ENCODE measurements around the gene BCOR. TPM values are rescaled to one million over a fixed set of nuclear protein-coding genes. Genes with fewer than 3 reads are reported as not detected.
A peak's percentile ranks its signal among the peaks of the same experiment; 100 is the strongest.

Gene BCOR
- total RNA-seq, 2 experiments from 2014 or later, result 26.1 to 26.3 TPM

DNA sequence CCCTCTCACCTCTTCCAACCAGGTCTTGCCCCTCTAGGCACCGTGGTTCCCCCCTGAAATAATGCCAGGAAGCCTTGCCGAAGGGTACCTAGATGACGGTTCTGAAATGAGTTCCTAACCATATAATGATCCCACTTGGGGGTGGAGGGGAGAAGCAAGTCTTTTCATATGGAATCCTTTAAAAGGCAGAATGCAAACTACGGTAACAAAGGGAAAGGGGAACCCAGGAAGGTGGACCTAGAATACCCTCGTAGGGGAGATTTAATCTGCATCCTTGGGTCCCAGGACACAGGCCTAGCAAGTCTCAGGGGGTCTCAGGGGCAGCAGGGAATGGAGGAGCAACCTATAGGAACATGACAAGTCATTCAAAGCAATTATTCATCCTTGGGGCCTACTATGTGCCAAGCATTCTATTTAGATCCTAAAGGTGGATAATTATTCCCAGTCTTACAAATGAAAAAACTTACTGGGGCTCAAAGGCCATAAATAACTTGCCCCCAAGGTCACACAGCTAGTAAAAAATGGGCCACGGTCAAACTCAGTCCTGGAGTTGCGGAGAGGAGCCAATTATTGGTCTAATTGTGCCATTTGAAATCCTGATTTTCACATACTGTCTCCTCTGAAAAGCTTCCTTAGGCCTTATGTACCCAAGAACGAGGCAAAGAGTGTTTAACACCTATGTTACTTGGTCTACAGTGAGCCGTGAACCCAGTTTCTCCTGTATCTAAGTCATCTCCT is 8.8 kb downstream of the BCOR start:
- H3K4me1 Mint-ChIP-seq (ENCODE audit: low read depth), result peaks cover 75% of the 10 kb centered on the region
- POLR2A ChIA-PET, result interaction anchor here (0.8 to 4.8 kb wide), 4 partner anchors 9 to 235 kb away, joined by 3 to 25 read pairs (median 4); partner anchors contain the start of gene BCOR
- intact Hi-C loops (cut with DNase I, micrococcal nuclease), result loop anchor here (5.0 to 10.0 kb wide), 2 partner anchors 77 to 84 kb away; no protein-coding TSS in a partner anchor
- no peaks in the 10 kb centered on the region for H3K27me3 ChIP-seq (ENCODE audit: control insufficient read depth in 1 of 2, insufficient read depth in 2 of 2, low read length in 2 of 2)
- CTCF ChIA-PET, result interaction anchor here (1.4 kb wide), 1 partner anchor 358 kb away, joined by 3 read pairs; no protein-coding TSS in a partner anchor
- no peaks in the 10 kb centered on the region for H3K36me3 ChIP-seq (ENCODE audit: insufficient read depth, low read length)
- H3K27ac Mint-ChIP-seq, result peak overlapping the region; percentile 19
- H3K9me3 Mint-ChIP-seq, result no peaks in the 10 kb centered on the region
- peaks cover 4% of the 10 kb centered on the region for H3K36me3 Mint-ChIP-seq (ENCODE audit: low read depth)
- DNase-seq (no peak), ATAC-seq (ENCODE audit: poor library complexity) (no peak)
- H3K27ac ChIP-seq (ENCODE audit: low read depth in 1 of 2, low read length in 2 of 2), result no peak overlapping the region
- TF ChIP-seq, protein P1, sequence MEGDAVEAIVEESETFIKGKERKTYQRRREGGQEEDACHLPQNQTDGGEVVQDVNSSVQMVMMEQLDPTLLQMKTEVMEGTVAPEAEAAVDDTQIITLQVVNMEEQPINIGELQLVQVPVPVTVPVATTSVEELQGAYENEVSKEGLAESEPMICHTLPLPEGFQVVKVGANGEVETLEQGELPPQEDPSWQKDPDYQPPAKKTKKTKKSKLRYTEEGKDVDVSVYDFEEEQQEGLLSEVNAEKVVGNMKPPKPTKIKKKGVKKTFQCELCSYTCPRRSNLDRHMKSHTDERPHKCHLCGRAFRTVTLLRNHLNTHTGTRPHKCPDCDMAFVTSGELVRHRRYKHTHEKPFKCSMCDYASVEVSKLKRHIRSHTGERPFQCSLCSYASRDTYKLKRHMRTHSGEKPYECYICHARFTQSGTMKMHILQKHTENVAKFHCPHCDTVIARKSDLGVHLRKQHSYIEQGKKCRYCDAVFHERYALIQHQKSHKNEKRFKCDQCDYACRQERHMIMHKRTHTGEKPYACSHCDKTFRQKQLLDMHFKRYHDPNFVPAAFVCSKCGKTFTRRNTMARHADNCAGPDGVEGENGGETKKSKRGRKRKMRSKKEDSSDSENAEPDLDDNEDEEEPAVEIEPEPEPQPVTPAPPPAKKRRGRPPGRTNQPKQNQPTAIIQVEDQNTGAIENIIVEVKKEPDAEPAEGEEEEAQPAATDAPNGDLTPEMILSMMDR (IDR thresholded peaks at IDR 0.05), result no peak
- H3K27me3 Mint-ChIP-seq, result no peaks in the 10 kb centered on the region
- no peak overlapping the region for H3K4me3 ChIP-seq (ENCODE audit: low read length)
- H3K4me1 ChIP-seq (ENCODE audit: insufficient read depth, low read length), result peaks cover 87% of the 10 kb centered on the region
- H3K9me3 ChIP-seq (ENCODE audit: control insufficient read depth in 1 of 2, insufficient read depth in 1 of 2, low read length in 2 of 2), result no peaks in the 10 kb centered on the region
- H3K4me3 Mint-ChIP-seq, result peak overlapping the region; percentile 78

DNA sequence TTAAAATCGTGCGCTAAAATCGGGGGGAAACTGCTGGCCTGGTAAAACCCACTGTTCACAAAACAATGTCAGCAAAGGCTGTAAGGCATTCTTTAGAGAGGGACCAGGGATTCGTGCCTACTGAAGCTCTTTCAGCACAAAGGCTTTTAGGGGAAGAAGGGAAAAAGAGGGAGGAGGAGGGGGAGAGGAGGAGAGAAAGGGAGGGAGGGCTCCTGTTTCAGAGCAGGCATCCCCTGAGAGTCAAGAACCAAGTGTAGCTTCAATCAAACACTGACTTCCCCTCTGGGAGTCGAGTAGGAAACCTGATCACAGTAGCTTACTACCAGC is 9.5 kb downstream of the BCOR start:
- Histone ChIP-seq H3K4me1 (ENCODE audit: insufficient read depth, low read length) (peaks cover 86% of the 10 kb centered on the region), H3K27me3 (ENCODE audit: control insufficient read depth in 1 of 2, insufficient read depth in 2 of 2, low read length in 2 of 2) (no peaks in the 10 kb centered on the region), H3K36me3 (ENCODE audit: insufficient read depth, low read length) (no peaks in the 10 kb centered on the region), H3K4me3 (ENCODE audit: low read length) (no peak overlapping the region), H3K27ac (ENCODE audit: low read depth in 1 of 2, low read length in 2 of 2) (no peak overlapping the region), H3K9me3 (ENCODE audit: control insufficient read depth in 1 of 2, insufficient read depth in 1 of 2, low read length in 2 of 2) (no peaks in the 10 kb centered on the region)
- peaks cover 69% of the 10 kb centered on the region for H3K4me1 Mint-ChIP-seq (ENCODE audit: low read depth)
- intact Hi-C loops (cut with DNase I, micrococcal nuclease), result loop anchor here (5.0 to 10.0 kb wide), 2 partner anchors 76 to 83 kb away; no protein-coding TSS in a partner anchor
- no peak overlapping the region for H3K27ac Mint-ChIP-seq
- peaks cover 4% of the 10 kb centered on the region for H3K36me3 Mint-ChIP-seq (ENCODE audit: low read depth)
- H3K27me3 Mint-ChIP-seq, result no peaks in the 10 kb centered on the region
- H3K4me3 Mint-ChIP-seq, result peak overlapping the region; percentile 56
- ChIA-PET POLR2A (interaction anchor here (0.8 to 4.8 kb wide), 2 partner anchors 10 to 13 kb away, joined by 3 to 25 read pairs; partner anchors contain the start of gene BCOR), CTCF (no interaction called here)
- ATAC-seq (ENCODE audit: poor library complexity) (no peak), DNase-seq (no peak)
- no peaks in the 10 kb centered on the region for H3K9me3 Mint-ChIP-seq
- TF ChIP-seq, protein P1 (IDR thresholded peaks at IDR 0.05), result no peak

DNA sequence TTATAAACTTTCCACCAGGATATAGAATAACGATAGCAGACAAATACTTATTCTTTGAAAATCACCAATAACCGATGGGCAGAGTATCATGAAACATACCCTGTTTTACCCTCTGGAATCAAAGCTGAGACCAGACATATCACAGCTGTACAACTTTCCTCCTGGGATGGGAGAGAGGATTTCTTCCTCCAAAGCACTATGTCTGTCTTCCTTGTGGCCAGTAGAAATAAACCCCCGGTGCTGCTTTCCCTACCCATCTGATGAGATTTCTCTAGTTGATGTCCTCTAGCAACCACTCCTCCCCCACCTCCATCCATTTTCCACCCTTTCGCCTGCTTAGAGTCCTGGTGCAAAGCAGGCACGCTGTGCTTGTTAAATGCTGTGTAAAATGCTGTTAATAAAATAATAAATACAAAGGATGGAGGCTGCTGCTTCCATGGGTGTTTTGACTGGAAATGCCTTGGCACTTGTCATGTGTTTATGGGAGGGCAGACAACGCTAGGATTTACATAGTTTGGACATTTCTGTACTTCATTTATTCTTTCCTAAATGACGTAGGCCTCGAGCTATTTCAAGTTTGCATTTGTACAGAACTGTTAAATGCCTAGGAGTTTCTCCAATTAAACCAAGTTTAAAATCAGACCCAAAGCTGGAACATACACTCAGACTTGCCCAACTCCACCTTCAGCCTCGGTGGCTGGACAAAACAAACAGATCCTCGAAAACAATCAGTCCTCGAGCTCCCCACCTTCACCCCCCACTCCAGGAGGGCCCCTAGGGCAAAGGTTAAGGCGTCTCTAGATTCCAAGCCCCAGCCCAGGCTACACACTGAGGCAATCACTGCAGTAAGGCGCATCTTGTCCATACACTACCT is 10.1 kb downstream of the BCOR start:
- Histone ChIP-seq H3K27me3 (ENCODE audit: control insufficient read depth in 1 of 2, insufficient read depth in 2 of 2, low read length in 2 of 2) (no peaks in the 10 kb centered on the region), H3K27ac (ENCODE audit: low read depth in 1 of 2, low read length in 2 of 2) (no peak overlapping the region), H3K4me3 (ENCODE audit: low read length) (no peak overlapping the region), H3K9me3 (ENCODE audit: control insufficient read depth in 1 of 2, insufficient read depth in 1 of 2, low read length in 2 of 2) (no peaks in the 10 kb centered on the region), H3K4me1 (ENCODE audit: insufficient read depth, low read length) (peaks cover 86% of the 10 kb centered on the region), H3K36me3 (ENCODE audit: insufficient read depth, low read length) (no peaks in the 10 kb centered on the region)
- Mint-ChIP-seq H3K4me1 (ENCODE audit: low read depth) (peaks cover 65% of the 10 kb centered on the region), H3K9me3 (no peaks in the 10 kb centered on the region), H3K36me3 (ENCODE audit: low read depth) (peaks cover 4% of the 10 kb centered on the region), H3K27ac (no peak overlapping the region), H3K4me3 (peak overlapping the region; percentile 56), H3K27me3 (no peaks in the 10 kb centered on the region)
- CTCF ChIA-PET, result no interaction called here
- POLR2A ChIA-PET, result interaction anchor here (4.8 kb wide), 1 partner anchor 11 kb away, joined by 25 read pairs; the partner anchor contains the start of gene BCOR
- ATAC-seq (ENCODE audit: poor library complexity), result no peak
- intact Hi-C loops (cut with DNase I, micrococcal nuclease), result loop anchor here (5.0 to 10.0 kb wide), 2 partner anchors 75 to 83 kb away; no protein-coding TSS in a partner anchor
- DNase-seq, result no peak
- TF ChIP-seq, protein P1 (IDR thresholded peaks at IDR 0.05), result no peak
